IPS DF 4.7 (cell line): ENCODE data around the gene FAM83G.
"Not testable (repeated sequence)": the region's sequence is repeated elsewhere in the genome, so short reads cannot be mapped to it uniquely, and the experiment has no call there.

Source experiments
- DNase-seq: peaks from one replicate; pipeline ENCODE4 v3.0.0-alpha.2; 2013; ENCODE audit warnings: low spot score; ENCODE audit errors: extremely low read depth

Gene FAM83G

GRCh38 chr17:19004421-19005136 is at the start of gene FAM83G:
TSS of gene FAM83G (minus strand) at chr17:19004764. CDS start at chr17:19004041, 723 bp downstream.
- no peak for DNase-seq

- not testable (repeated sequence) for DNase-seq
Observed at GRCh38 chr17:19048826-19049225, 44.3 kb upstream of the FAM83G start.

- not testable (repeated sequence) for DNase-seq
Observed at GRCh38 chr17:19047510-19047909, 42.9 kb upstream of the FAM83G start.

- not testable (repeated sequence) for DNase-seq
Observed at GRCh38 chr17:19046782-19047375, 42.3 kb upstream of the FAM83G start, which contains the start of gene GRAP. TSS of gene GRAP (minus strand) at chr17:19046957. CDS start at chr17:19046926, 31 bp downstream.

GRCh38 chr17:19044643-19045042 is 40.1 kb upstream of the FAM83G start:
- DNase-seq, result not testable (repeated sequence)

GRCh38 chr17:19043032-19043431 is 38.5 kb upstream of the FAM83G start:
- DNase-seq, result not testable (repeated sequence)

GRCh38 chr17:19042369-19042768 is 37.8 kb upstream of the FAM83G start:
- DNase-seq, result not testable (repeated sequence)

- DNase-seq, result not testable (repeated sequence)
Observed at GRCh38 chr17:19041871-19042270, 37.3 kb upstream of the FAM83G start.

GRCh38 chr17:19040350-19040749 is 35.8 kb upstream of the FAM83G start:
- not testable (repeated sequence) for DNase-seq

GRCh38 chr17:19038730-19039129 is 34.2 kb upstream of the FAM83G start:
- not testable (repeated sequence) for DNase-seq

- not testable (repeated sequence) for DNase-seq
Observed at GRCh38 chr17:19038007-19038406, 33.4 kb upstream of the FAM83G start.

- DNase-seq, result not testable (repeated sequence)
Observed at GRCh38 chr17:19037547-19037946, 33.0 kb upstream of the FAM83G start.

- not testable (repeated sequence) for DNase-seq
Observed at GRCh38 chr17:19036186-19036585, 31.6 kb upstream of the FAM83G start.

GRCh38 chr17:19032377-19032988 is 27.9 kb upstream of the FAM83G start:
- not testable (repeated sequence) for DNase-seq

- not testable (repeated sequence) for DNase-seq
Observed at GRCh38 chr17:19031729-19032128, 27.2 kb upstream of the FAM83G start.

GRCh38 chr17:19030771-19031449 is 26.3 kb upstream of the FAM83G start:
- not testable (repeated sequence) for DNase-seq

- not testable (repeated sequence) for DNase-seq
Observed at GRCh38 chr17:19029740-19030139, 25.2 kb upstream of the FAM83G start.

- DNase-seq, result not testable (repeated sequence)
Observed at GRCh38 chr17:19028671-19029070, 24.1 kb upstream of the FAM83G start.

- DNase-seq, result no peak
Observed at GRCh38 chr17:19024101-19025078, 19.8 kb upstream of the FAM83G start.

GRCh38 chr17:19023209-19023999 is 18.8 kb upstream of the FAM83G start:
- no peak for DNase-seq
